Stomach (tissue), 9 donors: Measurements from ENCODE around the gene SIPA1. TPM values are rescaled to one million over a fixed set of nuclear protein-coding genes. Genes with fewer than 3 reads are reported as not detected.

Experiments used
- DNase-seq, 2 donors: peaks; one replicate each; pipeline versions ENCODE4 v3.0.0 to v3.0.0-alpha.2; 2013 to 2019
- H3K27ac ChIP-seq, 5 donors: fragments of 200-600 bp in 4 of 5; sonication (generic) in 4 of 5; one replicate each; pipeline ENCODE4 v1.5.1; 2013 to 2019; ENCODE audit warnings: mild to moderate bottlenecking in 1 of 5, moderate library complexity in 1 of 5
- H3K27me3 ChIP-seq, 3 donors: fragments of 200-600 bp; sonication (generic); one replicate each; pipeline ENCODE4 v1.5.1; 2017 to 2019; ENCODE audit warnings: mixed run types in 1 of 3
- H3K36me3 ChIP-seq, 4 donors: fragments of 200-600 bp; sonication (generic); 1 replicate in 3 of 4; 2 replicates in 1 of 4; pipeline ENCODE4 v1.5.1; 2016 to 2019
- H3K4me1 ChIP-seq, 4 donors: fragments of 200-600 bp; sonication (generic); one replicate each; pipeline ENCODE4 v1.5.1; 2016 to 2019
- H3K4me3 ChIP-seq, 4 donors: fragments of 200-600 bp; sonication (generic) in 3 of 4; one replicate each; pipeline ENCODE4 v1.5.1; 2016 to 2019; ENCODE audit warnings: mild to moderate bottlenecking in 1 of 4
- H3K9me3 ChIP-seq, 4 donors: fragments of 200-600 bp; sonication (generic); one replicate each; pipeline ENCODE4 v1.5.1; 2016 to 2019
- EP300 ChIP-seq: sonication (generic); formaldehyde crosslinking; IDR thresholded peaks from one replicate; pipeline ENCODE4 v1.6.1; 2017; ENCODE audit warnings: antibody characterized with exemption
- POLR2A ChIP-seq, 4 donors: fragments of 450-650 bp; IDR thresholded peaks; one replicate each; pipeline ENCODE4 v1.6.1; 2016; ENCODE audit warnings: antibody characterized with exemption in 4 of 4, control low read depth in 2 of 4, mild to moderate bottlenecking in 1 of 4, moderate library complexity in 1 of 4
- POLR2AphosphoS5 ChIP-seq, 3 donors: sonication (generic); formaldehyde crosslinking; IDR thresholded peaks; one replicate each; pipeline ENCODE4 v1.6.1; 2016; ENCODE audit warnings: antibody characterized with exemption in 3 of 3
- whole genome bisulfite sequencing, 5 donors: extraction: QIAGEN DNeasy Blood & Tissue Kit in 3 of 5; methylation state at CpG; one replicate each; pipeline versions ENCODE4 v1.1.5 to v1.1.7; 2013 to 2018; 5-methylcytosine and 5-hydroxymethylcytosine counted together
- intact Hi-C: fragments of 100-400 bp; cut with DNase I; formaldehyde crosslinking; loops from one replicate; pipeline ENCODE4 v1.15.1; 2023; ENCODE audit warnings: low total_unique reads
- polyA plus RNA-seq, 3 donors: library from polyadenylated mRNA; stranded (reverse); fragments of 200-250 nt; gene quantifications; one replicate each; pipeline ENCODE4 v1.2.3, GENCODE V29; 2013
- total RNA-seq, 5 donors: library from RNA; depleted of rRNA; stranded (reverse); fragments of >200 nt; gene quantifications; one replicate each; pipeline versions ENCODE4 v1.1.0 to v1.2.3, GENCODE V29; 2014 to 2016
- TF ChIP-seq, protein P1 (sequence below), 7 experiments: fragments of 450-650 bp in 4 of 7; fragments of 200-600 bp in 3 of 7; sonication (generic) in 3 of 7; IDR thresholded peaks; one replicate each; pipeline ENCODE4 v1.5.1; 2016 to 2019; ENCODE audit warnings: antibody characterized with exemption in 7 of 7, control low read depth in 2 of 7, mild to moderate bottlenecking in 1 of 7
- donor health status: healthy with polysubstance abuse.
- donor health status: Bipolar disorder and iron deficiency.
- donor health status: healthy.

The SIPA1 gene
- total and polyA plus RNA-seq, 8 donors: 13.2 to 80.4 (median 42.4) TPM

DNA sequence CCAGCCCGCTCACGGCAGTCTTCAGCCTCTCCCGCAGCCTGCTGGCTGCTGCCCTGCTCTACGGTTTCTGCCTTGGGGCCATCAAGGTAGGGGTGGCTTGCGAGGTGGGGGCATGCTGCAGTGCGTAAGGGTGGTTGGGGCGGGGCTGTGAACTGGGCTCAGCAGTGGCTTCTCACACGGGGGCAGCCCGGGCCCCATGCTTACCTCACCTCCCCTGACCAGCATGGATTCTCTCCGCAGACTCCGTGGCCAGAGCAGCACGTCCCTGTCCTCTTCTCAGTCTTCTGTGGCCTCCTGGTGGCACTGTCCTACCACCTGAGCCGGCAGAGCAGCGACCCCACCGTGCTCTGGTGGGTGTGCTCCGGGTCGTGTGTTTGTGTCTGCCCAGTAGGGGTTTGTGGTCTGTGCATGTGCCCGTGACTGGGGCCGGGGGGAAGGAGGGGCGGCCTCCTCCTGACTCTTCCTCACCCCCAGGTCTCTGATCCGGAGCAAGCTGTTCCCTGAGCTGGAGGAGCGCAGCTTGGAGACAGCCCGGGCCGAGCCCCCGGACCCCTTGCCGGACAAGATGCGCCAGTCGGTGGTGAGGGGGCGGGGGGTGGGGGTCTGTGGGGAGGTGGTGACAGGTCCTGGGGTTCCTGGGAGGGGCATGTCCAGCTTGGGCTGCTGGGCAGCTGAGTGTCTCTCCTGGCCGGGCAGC, 12.8 kb upstream of the SIPA1 start:
- 83 to 92% (median 86%) methylated on average over 9 to 30 of the region's 30 CpGs for WGBS, 5 donors
- DNase-seq: no peak
- Histone ChIP-seq H3K4me3 (no peak overlapping the region), H3K4me1 (peaks cover 0 to 12% (median 4%) of the 10 kb centered on the region in 4 donors), H3K27ac (no peak overlapping the region), H3K9me3 (no peaks in the 10 kb centered on the region), H3K27me3 (no peaks in the 10 kb centered on the region), H3K36me3 (peaks cover 72 to 100% (median 99%) of the 10 kb centered on the region in 4 donors)
- intact Hi-C loops: loop anchor here (10.0 kb wide), 1 partner anchor 80 kb away; no protein-coding TSS in a partner anchor
- TF ChIP-seq POLR2AphosphoS5 (IDR thresholded peaks at IDR 0.05) (no peak), EP300 (no peak), POLR2A (IDR thresholded peaks at IDR 0.05) (no peak)
- TF ChIP-seq, protein P1, sequence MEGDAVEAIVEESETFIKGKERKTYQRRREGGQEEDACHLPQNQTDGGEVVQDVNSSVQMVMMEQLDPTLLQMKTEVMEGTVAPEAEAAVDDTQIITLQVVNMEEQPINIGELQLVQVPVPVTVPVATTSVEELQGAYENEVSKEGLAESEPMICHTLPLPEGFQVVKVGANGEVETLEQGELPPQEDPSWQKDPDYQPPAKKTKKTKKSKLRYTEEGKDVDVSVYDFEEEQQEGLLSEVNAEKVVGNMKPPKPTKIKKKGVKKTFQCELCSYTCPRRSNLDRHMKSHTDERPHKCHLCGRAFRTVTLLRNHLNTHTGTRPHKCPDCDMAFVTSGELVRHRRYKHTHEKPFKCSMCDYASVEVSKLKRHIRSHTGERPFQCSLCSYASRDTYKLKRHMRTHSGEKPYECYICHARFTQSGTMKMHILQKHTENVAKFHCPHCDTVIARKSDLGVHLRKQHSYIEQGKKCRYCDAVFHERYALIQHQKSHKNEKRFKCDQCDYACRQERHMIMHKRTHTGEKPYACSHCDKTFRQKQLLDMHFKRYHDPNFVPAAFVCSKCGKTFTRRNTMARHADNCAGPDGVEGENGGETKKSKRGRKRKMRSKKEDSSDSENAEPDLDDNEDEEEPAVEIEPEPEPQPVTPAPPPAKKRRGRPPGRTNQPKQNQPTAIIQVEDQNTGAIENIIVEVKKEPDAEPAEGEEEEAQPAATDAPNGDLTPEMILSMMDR (IDR thresholded peaks at IDR 0.05): no peak

DNA sequence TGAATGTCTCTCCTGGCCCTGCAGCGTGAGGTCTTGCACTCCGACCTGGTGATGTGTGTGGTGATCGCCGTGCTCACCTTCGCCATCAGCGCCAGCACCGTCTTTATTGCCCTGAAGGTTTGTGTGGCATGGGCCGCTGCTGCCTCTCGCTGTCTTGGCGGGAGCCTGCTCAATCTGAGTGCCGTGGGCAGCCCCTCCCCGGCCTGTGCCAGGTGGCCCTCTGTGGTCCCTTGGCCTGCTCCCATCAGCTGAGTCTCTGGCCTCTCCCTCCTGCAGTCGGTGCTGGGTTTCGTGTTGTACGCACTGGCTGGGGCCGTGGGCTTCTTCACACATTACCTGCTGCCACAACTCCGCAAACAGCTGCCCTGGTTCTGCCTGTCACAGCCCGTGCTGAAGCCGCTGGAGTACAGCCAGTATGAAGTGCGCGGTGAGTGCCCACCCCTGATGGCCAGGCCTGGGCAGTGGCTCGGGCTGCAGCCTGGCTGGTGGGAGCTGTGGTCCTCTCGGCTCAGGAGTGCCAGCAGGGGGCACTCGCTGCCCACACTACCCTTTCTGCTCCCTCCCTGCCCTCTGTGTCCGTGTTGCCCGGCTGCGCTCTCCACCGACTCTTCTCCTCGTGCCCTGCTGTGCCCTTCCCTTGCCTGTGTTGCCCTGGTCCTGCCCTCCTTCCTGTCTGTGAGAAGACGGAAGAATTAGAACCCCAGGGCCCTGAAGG, 12.1 kb upstream of the SIPA1 start:
- peaks cover 0 to 12% (median 4%) of the 10 kb centered on the region in 4 donors for H3K4me1 ChIP-seq
- 55 to 66% (median 57%) methylated on average over 22 to 30 of the region's 30 CpGs for WGBS, 5 donors
- peak; percentile 76 to 83 for DNase-seq

DNA sequence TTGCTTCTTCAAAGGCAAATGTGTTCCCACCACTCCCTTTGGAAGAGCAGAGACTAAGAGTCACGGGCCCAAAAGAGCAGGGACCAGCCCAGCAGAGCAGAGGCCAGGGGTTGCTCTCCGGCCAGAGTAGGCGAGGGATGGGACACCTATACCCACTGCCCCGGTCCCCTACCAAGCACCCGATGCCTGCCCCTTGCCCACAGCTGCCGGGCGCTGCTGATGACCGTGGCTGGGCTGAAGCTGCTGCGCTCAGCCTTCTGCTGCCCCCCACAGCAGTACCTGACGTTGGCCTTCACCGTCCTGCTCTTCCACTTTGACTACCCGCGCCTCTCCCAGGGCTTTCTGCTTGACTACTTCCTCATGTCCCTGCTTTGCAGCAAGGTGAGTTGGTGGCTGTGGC, 10.7 kb upstream of the SIPA1 start:
- TF ChIP-seq, protein P1 (IDR thresholded peaks at IDR 0.05): no peak
- no peak for TF ChIP-seq EP300
- TF ChIP-seq POLR2A (IDR thresholded peaks at IDR 0.05): no peak
- no peak for TF ChIP-seq POLR2AphosphoS5 (IDR thresholded peaks at IDR 0.05)
- no peak for DNase-seq
- WGBS, 5 donors: 92 to 99% (median 95%) methylated on average over 12 to 13 of the region's 13 CpGs
- peaks cover 0 to 12% (median 4%) of the 10 kb centered on the region in 4 donors for H3K4me1 ChIP-seq
- intact Hi-C loops: loop anchor here (10.0 kb wide), 1 partner anchor 78 kb away; no protein-coding TSS in a partner anchor
- H3K4me3 ChIP-seq: no peak overlapping the region
- peaks cover 66 to 100% (median 99%) of the 10 kb centered on the region in 4 donors for H3K36me3 ChIP-seq
- no peak overlapping the region for H3K27ac ChIP-seq
- H3K9me3 ChIP-seq: no peaks in the 10 kb centered on the region
- no peaks in the 10 kb centered on the region for H3K27me3 ChIP-seq

More for the DNA sequence above, 12.1 kb upstream of the SIPA1 start:
- peaks cover 72 to 100% (median 99%) of the 10 kb centered on the region in 4 donors for H3K36me3 ChIP-seq
- intact Hi-C loops: loop anchor here (10.0 kb wide), 1 partner anchor 79 kb away; no protein-coding TSS in a partner anchor
- TF ChIP-seq POLR2A (IDR thresholded peaks at IDR 0.05) (no peak), EP300 (no peak), POLR2AphosphoS5 (IDR thresholded peaks at IDR 0.05) (peak in 1 of 3 donors; percentile 54)
- TF ChIP-seq, protein P1 (IDR thresholded peaks at IDR 0.05): peak in 5 of 7 experiments; percentile 51 to 80 (median 70)
- no peak overlapping the region for H3K4me3 ChIP-seq
- no peaks in the 10 kb centered on the region for H3K9me3 ChIP-seq
- no peak overlapping the region for H3K27ac ChIP-seq
- no peaks in the 10 kb centered on the region for H3K27me3 ChIP-seq

DNA sequence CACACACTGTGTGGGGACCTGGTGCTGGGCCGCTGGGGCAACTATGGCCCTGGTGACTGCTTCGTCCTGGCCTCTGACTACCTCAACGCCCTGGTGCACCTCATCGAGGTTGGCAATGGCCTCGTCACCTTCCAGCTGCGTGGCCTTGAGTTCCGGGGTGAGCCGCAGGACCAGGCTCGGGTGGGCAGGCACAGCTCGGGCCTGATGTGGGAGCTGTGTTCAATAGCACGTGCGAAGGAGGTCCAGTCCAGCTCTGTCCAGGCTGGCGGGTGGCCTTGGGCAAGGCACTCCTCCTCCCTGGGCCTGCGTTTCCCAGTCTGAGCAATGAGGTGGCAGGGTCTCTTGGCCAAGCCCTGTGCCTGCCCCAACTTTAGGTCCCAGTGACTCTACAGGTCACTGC, 8.3 kb upstream of the SIPA1 start:
- WGBS, 5 donors: 96 to 99% (median 97%) methylated on average over 5 to 14 of the region's 14 CpGs
- Histone ChIP-seq H3K4me1 (peaks cover 0 to 12% (median 4%) of the 10 kb centered on the region in 4 donors), H3K9me3 (no peaks in the 10 kb centered on the region), H3K27me3 (no peaks in the 10 kb centered on the region), H3K36me3 (peaks cover 71 to 100% (median 99%) of the 10 kb centered on the region in 4 donors), H3K27ac (no peak overlapping the region), H3K4me3 (no peak overlapping the region)
- intact Hi-C loops: loop anchor here (10.0 kb wide), 1 partner anchor 75 kb away; no protein-coding TSS in a partner anchor
- TF ChIP-seq POLR2AphosphoS5 (IDR thresholded peaks at IDR 0.05) (no peak), POLR2A (IDR thresholded peaks at IDR 0.05) (no peak), EP300 (no peak)
- TF ChIP-seq, protein P1 (IDR thresholded peaks at IDR 0.05): no peak
- no peak for DNase-seq
